Nephron progenitor cell (in vitro differentiated cells): Measurements from ENCODE around the gene FBXL14.

Source experiments
- DNase-seq: peaks from one replicate; pipeline ENCODE4 v3.0.0; 2021
- H3K27ac Mint-ChIP-seq: 2 replicates; pipeline ENCODE4 v1.8.0; 2021; ENCODE audit warnings: mild to moderate bottlenecking, moderate library complexity, mixed read lengths
- H3K27me3 Mint-ChIP-seq: 2 replicates; pipeline ENCODE4 v1.8.0; 2021; ENCODE audit warnings: mild to moderate bottlenecking, low read depth, mixed read lengths; ENCODE audit not compliant: poor library complexity
- H3K36me3 Mint-ChIP-seq: 2 replicates; pipeline ENCODE4 v1.8.0; 2021; ENCODE audit warnings: low read depth, mixed read lengths
- H3K4me1 Mint-ChIP-seq: 2 replicates; pipeline ENCODE4 v1.8.0; 2021; ENCODE audit warnings: mixed read lengths
- H3K4me3 Mint-ChIP-seq: 2 replicates; pipeline ENCODE4 v1.8.0; 2021; ENCODE audit warnings: mild to moderate bottlenecking, moderate library complexity, mixed read lengths
- H3K9me3 Mint-ChIP-seq: 2 replicates; pipeline ENCODE4 v1.8.0; 2021; ENCODE audit warnings: mild to moderate bottlenecking, moderate library complexity, mixed read lengths
- CTCF ChIP-seq: fragments of 200-600 bp; sonication (generic); IDR thresholded peaks from 2 replicates; pipeline ENCODE4 v1.5.0; 2021; ENCODE audit warnings: antibody characterized with exemption

Gene FBXL14

GRCh38 chr12:1639538-1639937, 45.2 kb upstream of the FBXL14 start:
- no peak overlapping the region for H3K4me3 Mint-ChIP-seq
- no peak for DNase-seq
- TF ChIP-seq CTCF, result no peak
- no peaks in the 10 kb centered on the region for H3K9me3 Mint-ChIP-seq
- H3K27ac Mint-ChIP-seq, result no peak overlapping the region
- peaks cover 48% of the 10 kb centered on the region for H3K4me1 Mint-ChIP-seq
- peaks cover 78% of the 10 kb centered on the region for H3K36me3 Mint-ChIP-seq
- peaks cover 11% of the 10 kb centered on the region for H3K27me3 Mint-ChIP-seq

DNA sequence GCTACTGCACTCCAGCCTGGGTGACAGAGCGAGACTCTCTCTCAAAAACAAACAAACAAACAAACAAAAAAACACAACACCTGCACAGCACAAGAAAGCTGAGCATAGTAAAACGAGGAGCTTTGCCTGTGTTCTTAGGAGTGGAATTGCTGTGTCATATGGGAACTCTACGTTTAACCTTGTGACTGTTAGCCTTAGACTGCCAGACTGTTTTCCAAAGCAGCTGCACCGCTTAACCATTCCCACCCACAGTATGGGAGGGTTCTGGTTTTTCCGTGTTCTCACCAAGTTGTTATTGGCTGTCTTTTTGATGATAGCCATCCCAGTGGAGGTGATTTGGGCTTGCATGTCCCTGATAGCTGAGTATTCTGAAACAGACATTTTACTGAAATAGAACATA, 43.8 kb upstream of the FBXL14 start:
- Mint-ChIP-seq H3K36me3 (peaks cover 74% of the 10 kb centered on the region), H3K27me3 (peaks cover 11% of the 10 kb centered on the region), H3K4me3 (no peak overlapping the region), H3K9me3 (no peaks in the 10 kb centered on the region), H3K27ac (no peak overlapping the region), H3K4me1 (peaks cover 54% of the 10 kb centered on the region)
- no peak for DNase-seq
- TF ChIP-seq CTCF, result no peak

GRCh38 chr12:1635301-1636095, 41.1 kb upstream of the FBXL14 start:
- H3K9me3 Mint-ChIP-seq, result no peaks in the 10 kb centered on the region
- TF ChIP-seq CTCF, result no peak
- H3K4me3 Mint-ChIP-seq, result no peak overlapping the region
- peaks cover 17% of the 10 kb centered on the region for H3K27me3 Mint-ChIP-seq
- H3K4me1 Mint-ChIP-seq, result peaks cover 63% of the 10 kb centered on the region
- peaks cover 55% of the 10 kb centered on the region for H3K36me3 Mint-ChIP-seq
- no peak overlapping the region for H3K27ac Mint-ChIP-seq
- DNase-seq, result no peak

DNA sequence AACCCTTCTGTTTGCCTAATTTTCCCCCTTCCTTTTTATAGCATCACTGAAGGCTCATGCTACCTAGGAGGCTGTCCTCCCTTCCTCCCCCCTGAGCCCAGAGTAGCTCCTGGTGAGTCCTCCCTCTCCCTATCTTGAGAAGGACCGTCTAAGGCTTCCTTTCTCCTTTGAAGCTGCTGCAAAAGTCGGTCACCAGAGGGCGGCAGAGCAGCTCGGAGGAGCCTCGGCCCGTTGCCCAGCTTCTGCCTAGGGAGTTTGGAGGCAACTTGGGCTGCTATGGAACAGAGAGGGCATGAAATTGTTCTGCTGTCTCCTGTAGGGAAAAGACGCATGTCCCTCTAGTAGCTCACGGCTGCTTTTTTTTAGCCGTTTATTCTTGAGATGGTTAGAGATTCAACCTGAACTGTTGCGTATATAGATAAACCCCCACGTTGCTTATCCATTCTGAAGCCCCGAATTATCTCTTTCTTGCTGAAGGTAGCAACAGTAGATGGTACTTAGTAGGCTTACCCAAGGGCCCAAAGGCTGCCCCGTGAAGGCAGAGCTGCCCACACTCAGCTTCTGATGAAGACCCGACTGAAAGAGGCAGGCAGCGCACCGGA, 40.3 kb upstream of the FBXL14 start:
- peaks cover 65% of the 10 kb centered on the region for H3K4me1 Mint-ChIP-seq
- peak; percentile 74 for TF ChIP-seq CTCF
- peak; percentile 78 for DNase-seq
- H3K27ac Mint-ChIP-seq, result no peak overlapping the region
- peaks cover 17% of the 10 kb centered on the region for H3K27me3 Mint-ChIP-seq
- peak overlapping the region; percentile 62 for H3K4me3 Mint-ChIP-seq
- no peaks in the 10 kb centered on the region for H3K9me3 Mint-ChIP-seq
- H3K36me3 Mint-ChIP-seq, result peaks cover 47% of the 10 kb centered on the region

GRCh38 chr12:1634149-1634548, 39.8 kb upstream of the FBXL14 start:
- Mint-ChIP-seq H3K9me3 (no peaks in the 10 kb centered on the region), H3K36me3 (peaks cover 42% of the 10 kb centered on the region), H3K27me3 (peaks cover 16% of the 10 kb centered on the region), H3K4me1 (peaks cover 70% of the 10 kb centered on the region), H3K27ac (no peak overlapping the region), H3K4me3 (no peak overlapping the region)
- no peak for TF ChIP-seq CTCF
- no peak for DNase-seq
